GM18519 (cell line): ENCODE measurements around the gene MACC1.
"Not testable (repeated sequence)": the region's sequence is repeated elsewhere in the genome, so short reads cannot be mapped to it uniquely, and the experiment has no call there.

Experiments
- ATAC-seq: cut with Tn5 transposase; IDR thresholded peaks from one replicate; pipeline ENCODE4 v1.9.1; 2021; ENCODE audit warnings: mild to moderate bottlenecking, moderate library complexity; ENCODE audit not compliant: unreplicated experiment, low FRiP score

Gene MACC1

GRCh38 chr7:20213378-20213777 lies 3.8 kb downstream of the MACC1 start:
- ATAC-seq: no peak

- no peak for ATAC-seq
Observed at GRCh38 chr7:20211376-20211775, 5.8 kb downstream of the MACC1 start.

- ATAC-seq: no peak
Observed at GRCh38 chr7:20208651-20209307, 8.4 kb downstream of the MACC1 start.

GRCh38 chr7:20207811-20208210 lies 9.4 kb downstream of the MACC1 start:
- not testable (repeated sequence) for ATAC-seq

- ATAC-seq: no peak
Observed at GRCh38 chr7:20206104-20206896, 10.9 kb downstream of the MACC1 start.

GRCh38 chr7:20203316-20203715 lies 13.9 kb downstream of the MACC1 start:
- no peak for ATAC-seq

- ATAC-seq: peak; percentile 29
Observed at GRCh38 chr7:20201380-20201779, 15.8 kb downstream of the MACC1 start.

- ATAC-seq: no peak
Observed at GRCh38 chr7:20200971-20201370, 16.2 kb downstream of the MACC1 start.

- peak; percentile 24 for ATAC-seq
Observed at GRCh38 chr7:20200361-20200760, 16.8 kb downstream of the MACC1 start.

GRCh38 chr7:20199015-20199737 lies 18.0 kb downstream of the MACC1 start:
- ATAC-seq: peak; percentile 88

GRCh38 chr7:20198260-20198659 lies 18.9 kb downstream of the MACC1 start:
- ATAC-seq: no peak

- ATAC-seq: no peak
Observed at GRCh38 chr7:20197837-20198236, 19.3 kb downstream of the MACC1 start.

- ATAC-seq: no peak
Observed at GRCh38 chr7:20197125-20197748, 19.9 kb downstream of the MACC1 start.

- no peak for ATAC-seq
Observed at GRCh38 chr7:20194343-20194995, 22.7 kb downstream of the MACC1 start.

- no peak for ATAC-seq
Observed at GRCh38 chr7:20193873-20194272, 23.3 kb downstream of the MACC1 start.

- ATAC-seq: peak; percentile 75
Observed at GRCh38 chr7:20193242-20193777, 23.9 kb downstream of the MACC1 start.

- no peak for ATAC-seq
Observed at GRCh38 chr7:20191391-20191869, 25.8 kb downstream of the MACC1 start.

- no peak for ATAC-seq
Observed at GRCh38 chr7:20190560-20191390, 26.4 kb downstream of the MACC1 start.

GRCh38 chr7:20189852-20190251 lies 27.3 kb downstream of the MACC1 start:
- ATAC-seq: no peak
